ENCODE results near the gene PANK2.
"Not testable (repeated sequence)": the region's sequence is repeated elsewhere in the genome, so short reads cannot be mapped to it uniquely, and the experiment has no call there.

Gene PANK2

DNA sequence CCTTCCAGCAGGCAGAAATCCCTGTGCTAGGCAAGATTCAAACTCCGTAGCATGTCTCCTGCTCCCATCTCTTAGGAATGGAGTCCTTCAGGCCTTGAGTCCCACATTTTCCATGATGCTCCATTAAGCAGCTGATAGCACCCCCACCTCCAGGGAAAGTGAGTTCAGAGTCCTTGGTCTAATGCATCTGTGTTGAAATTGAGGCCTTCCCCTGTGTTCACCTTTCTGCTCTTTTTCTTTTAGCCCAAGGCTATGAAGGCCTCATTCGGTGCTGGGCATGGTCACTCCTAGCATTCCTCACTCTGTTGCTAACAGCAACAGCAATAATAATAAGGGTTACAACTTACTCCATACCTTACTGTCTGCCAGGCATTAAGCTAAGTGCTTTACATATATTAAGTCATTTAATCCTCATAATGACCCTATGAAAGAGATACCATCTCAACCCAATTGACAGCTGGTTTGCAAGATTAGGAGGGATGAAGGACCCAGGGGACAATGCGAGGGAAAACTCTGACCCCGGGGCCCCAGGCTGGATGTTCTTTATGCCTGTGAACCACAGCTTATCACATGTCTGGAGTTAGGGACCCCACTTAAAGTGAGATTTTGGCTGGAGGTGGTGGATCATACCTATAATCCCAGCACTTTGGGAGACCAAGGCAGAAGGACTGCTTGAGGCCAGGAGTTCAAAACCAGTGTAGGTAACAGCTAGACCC, 17.5 kb upstream of the PANK2 start:
- no peak for DNase-seq

DNA sequence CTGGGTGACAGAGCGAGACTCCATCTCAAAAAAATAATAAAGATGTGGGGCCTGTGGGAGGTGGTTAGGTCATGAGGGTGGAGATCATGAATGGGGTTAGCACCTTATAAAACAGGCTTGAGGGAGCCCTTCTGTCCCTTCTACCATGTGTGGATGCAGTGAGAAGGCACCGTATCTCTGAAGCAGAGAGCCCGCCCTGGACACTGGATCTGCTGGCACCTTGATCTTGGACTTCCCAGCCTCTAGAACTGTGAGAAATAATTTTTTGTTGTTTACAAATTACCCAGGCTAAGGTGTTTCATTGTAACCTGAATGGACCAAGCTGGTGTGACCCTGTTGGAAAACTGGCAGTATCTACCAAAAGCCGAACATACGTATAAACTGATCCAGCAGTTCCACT, 15.7 kb upstream of the PANK2 start:
- DNase-seq = no peak

DNA sequence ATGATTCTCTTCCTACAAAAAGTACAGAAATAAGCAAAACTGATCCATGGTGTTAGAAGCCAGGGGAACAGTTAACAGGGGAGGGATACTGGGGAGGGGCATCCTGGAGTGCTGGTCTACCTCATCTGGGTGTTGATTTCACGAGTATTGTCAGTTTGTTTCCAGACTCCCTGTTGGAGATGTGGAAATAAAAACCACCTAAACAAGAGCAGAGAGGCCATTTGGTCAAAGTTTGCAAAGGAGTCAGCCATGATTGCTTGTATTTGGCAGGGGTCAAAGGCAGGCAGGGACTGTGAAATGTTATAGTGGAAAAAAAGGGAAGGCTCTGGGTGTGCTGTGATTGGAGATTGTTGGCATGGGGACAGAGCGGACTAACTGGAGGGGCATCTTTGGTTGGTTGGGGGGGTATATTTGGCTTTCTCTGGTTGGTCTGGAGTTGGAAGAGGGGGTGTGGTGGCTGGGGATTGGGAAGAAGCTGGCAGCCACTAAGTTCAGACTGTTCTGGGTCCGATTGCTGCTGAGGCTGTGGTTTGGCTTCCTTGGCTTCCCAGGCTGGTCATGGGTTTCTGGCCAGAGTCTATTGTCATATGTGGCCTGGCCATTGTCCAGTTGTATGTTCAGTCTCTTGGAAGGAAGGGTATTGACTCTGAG, 14.9 kb upstream of the PANK2 start:
- peak; percentile 62 for DNase-seq

DNA sequence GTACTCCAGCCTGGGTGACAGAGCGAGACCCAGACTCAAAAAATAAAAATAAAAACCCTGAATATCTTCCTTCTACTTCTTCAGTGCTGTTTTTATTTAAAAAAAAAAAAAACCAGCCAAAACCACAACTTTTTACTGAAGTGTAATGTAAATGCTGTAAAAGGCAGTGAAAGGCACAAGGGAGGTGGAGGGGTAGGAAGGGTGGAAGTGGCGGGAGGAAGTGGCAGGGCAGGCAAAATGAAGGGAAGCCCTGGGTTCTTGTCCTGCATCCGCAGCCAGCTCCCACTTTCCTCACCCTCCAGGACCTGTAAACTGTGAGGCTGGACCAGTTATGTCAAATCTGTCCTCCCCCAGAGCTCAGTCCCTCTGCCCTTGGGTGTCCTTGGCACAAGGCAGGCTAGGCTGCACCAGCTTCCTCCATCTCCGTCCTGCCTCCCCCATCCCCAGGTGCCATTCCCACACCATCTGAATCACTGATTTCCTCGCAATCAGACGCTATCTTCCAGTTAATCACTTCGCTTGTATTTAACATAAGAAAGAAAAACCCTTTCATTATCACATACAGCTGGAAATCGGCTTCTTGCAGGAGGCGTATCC, 13.7 kb upstream of the PANK2 start:
- no peak for DNase-seq

DNA sequence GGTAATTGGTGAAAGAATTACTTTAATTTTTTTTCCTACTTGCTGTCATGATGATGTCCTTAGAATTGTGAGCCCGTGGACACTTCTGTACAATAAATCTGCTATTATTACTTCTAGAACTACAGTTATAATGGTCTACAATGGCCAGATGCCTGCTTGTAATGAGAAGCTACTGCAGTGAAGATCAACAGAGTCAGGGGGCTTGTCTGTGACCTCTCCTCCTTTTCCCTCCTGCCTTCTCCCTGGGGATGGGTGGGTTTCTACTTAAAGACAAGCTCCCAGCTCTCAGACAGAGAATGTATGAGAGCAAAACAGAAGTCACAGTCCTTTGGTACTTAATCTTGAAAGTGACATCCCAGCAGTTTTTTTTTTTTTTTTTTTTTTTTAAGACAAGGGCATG, 13.2 kb upstream of the PANK2 start:
- DNase-seq = no peak

DNA sequence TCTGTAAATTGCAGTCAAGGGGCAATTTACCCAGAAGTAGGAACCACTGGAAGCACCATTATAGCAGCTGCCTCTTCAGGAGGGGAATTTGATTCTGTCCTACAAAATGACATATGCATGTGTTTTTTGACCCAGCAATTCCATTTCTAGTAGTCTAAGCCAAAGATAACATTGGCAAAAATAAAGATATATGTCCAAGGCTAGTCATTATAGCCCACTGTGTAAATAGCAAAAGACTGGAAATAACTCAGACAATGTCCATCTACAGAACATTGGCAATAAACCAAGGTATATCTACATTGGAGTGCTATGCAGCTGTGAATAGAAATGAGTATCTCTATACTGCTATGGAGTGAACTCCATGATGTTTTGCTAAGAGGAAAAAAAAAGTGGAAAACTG, 12.5 kb upstream of the PANK2 start:
- DNase-seq = no peak

DNA sequence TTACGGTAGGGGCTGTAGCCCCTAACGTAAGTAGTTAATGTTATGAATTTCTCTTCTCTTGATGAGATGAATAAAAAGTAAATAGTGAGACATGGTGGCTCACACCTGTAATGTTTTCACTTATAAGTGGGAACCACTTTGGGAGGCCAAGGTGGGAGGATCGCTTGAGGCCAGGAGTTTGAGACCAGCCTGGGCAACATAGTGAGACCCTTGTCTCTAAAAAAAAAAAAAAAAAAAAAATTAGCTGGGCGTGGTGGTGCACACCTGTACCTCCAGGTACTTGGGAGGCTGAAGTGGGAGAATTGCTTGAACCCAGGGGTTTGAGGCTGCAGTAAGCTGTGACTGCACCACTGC, 10.3 kb upstream of the PANK2 start:
- DNase-seq = not testable (repeated sequence)

DNA sequence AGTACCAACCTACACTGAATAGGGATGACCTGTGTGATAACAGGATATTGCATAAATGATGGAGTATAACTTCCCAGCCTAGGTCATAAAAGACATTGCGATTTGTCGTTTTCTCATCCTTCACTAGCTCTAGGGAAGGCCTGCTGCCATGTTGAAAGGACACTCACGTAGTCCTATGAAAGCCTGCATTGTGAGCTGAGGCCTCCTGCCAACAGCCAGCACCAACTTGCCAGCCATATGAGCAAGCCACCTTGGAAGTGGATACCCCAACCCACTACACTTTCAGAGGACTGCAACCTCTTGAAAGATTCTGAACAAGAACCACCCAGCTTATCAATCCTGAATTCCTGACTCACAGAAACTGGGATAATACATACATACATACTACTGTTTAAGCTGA, 3.5 kb upstream of the PANK2 start:
- DNase-seq = no peak

DNA sequence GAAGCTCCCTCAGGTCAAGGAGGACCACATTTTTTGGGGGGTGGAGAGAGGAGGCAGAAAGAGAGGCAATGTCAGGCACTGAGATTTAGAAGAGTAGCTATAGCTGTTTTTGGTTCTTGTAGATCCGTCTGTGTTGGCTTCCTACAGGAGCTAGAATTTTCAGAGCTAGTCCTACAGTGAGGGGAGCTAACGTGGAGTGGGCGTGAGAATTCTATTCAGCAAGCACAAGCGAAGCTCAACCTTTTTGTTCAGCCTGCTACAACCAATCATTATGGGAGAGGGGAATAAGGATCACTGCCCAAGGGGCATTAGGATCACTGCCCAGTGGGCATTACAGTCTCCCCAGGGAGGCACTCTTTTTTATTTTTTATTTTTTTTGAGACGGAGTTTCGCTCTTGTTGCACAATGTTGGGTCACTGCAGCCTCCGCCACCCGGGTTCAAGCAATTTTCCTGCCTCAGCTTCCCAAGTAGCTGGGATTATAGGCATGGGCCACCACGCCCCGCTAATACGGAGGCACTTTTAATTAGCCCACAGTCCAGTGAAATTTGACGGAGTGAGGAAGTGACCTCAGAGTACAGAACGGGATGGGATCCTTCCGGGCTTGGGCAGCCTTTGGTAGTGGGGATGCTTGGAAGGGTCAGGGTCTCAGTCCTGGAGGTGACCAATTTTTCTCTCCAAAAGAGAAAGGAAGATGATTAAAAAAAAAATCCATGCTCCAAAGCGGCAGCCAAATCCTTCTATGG, 1.1 kb upstream of the PANK2 start:
- peak; percentile 40 for DNase-seq

DNA sequence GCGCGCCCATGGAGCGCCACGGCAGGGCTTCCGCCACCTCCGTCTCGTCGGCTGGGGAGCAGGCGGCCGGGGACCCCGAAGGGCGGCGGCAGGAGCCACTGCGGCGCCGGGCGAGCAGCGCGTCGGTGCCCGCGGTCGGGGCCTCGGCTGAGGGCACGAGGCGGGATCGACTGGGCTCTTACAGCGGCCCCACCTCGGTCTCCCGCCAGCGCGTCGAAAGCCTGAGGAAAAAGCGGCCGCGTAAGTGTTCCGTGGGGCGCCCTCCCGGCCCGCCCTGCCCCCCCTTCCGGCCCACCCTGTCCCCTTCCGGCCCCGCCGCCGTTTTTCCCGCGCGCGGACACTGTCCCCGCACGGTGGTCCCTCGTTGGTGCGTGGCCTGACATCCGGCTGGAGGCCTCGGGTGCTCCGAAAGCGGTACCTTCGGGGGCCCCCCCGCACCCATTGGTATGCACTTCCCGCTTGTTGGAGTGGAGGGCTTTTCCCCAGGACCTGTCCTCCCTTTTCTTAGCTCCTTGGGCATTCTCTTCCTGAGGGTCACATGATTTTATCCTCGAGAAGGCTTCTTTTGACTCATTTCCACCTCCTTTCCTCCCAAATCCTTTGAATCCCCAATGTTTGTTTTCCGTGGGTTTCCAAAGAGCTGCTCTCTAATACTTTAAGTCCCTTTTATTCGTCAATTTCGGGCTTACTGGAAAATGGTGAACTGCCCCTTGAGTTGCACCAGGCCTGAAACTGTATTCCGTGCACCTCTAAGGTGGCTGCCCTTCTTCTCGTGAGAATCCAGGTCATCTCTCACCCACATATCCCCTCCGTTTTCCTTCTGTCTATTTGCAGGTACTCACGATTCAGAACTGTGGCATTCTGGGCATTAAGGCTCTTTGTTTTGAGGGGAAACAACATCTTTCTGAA, 556 bp downstream of the PANK2 start:
- DNase-seq = peak; percentile 58

DNA sequence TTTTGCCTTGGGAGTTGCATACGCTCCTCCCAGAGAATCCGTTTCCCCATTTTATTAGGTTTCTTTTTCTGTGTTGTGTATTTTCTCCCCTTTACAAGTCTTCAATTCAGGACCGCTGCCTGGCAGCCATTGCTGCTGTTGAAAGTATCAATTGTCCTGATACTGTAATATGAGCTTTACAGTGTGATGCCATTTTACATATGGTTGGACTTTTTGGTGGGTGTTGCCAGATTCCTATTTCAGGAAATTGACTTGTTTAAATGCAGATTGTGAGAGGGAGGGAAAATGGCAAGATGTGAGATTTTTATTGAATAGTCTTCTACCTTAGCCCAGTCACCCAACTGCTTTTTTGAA, 1.2 kb downstream of the PANK2 start:
- DNase-seq = no peak

DNA sequence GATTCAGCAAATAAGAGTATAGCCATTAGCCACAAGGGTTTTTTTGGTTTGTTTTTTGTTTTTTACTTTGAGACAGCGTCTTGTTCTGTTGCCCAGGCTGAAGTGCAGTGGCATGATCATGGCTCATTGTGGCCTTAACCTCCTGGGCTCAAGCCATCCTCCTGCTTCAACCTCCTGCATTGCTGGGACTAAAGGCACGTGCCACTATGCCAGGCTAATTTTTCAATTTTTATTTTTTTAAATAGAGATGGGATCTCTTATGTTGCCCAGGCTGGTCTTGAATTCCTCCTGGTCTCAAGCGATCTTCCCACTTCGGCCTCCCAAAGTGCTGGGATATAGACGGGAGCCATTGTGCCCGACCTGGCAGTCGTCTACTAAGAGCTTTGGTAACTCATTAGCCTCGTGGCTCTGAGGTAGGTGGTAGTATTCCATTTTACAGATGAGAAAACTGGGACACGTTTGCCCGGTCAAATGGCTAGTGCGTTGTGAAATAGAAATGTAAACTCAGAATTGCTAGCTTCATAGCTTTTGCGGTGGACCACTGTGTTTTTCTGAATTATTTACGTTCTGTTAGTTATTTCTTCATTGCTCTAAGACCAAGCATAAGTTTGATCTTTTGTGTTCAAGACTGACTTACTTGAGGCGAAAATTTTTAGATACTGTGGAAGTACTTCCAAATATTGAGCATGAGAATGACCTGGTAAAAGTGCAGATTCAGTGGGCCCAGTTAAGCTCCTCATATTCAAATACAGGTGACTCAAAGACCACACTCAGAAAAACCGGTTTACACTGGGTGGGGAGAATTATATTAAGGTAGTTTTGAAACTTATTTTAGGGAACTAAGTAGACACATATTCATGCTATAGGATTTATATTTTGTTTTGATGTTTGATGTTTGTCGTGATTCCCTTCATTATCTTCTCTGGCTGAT, 2.1 kb downstream of the PANK2 start:
- no peak for DNase-seq

DNA sequence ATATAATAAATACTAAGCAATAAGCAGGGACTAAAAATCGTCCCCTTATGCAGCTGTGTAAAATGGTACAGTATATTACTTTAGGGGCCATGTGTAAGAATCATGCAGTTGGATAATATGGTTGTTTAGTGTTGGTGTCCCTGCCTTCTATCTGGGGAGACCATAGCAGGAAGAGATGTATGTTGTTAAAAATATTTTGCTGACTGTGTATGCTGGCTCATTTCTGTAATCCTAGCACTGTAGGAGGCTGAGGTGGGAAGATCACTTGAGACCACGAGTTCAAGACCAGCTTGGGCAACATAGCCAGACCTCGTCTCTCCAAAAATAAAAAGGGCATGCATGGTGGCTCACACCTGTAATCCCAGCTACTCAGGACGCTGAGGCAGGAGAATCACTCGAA, 5.6 kb downstream of the PANK2 start:
- DNase-seq = no peak

DNA sequence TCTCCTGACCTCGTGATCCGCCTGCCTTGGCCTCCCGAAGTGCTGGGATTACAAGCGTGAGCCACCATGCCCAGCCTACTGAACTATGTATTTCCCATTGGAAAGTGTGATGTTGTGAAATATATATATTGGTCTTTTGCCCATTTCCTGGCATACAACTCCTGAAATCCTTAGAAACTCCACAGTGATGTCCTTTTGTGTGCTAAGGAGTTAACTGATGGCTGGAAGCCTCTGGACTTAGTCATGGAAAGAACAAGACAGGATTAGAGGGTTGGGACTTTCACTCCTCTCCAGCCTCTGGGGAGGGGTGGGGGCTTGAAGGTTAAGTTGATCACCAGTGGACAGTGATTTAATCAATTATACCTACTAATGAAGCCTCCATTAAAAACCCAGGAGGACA, 7.1 kb downstream of the PANK2 start:
- no peak for DNase-seq

DNA sequence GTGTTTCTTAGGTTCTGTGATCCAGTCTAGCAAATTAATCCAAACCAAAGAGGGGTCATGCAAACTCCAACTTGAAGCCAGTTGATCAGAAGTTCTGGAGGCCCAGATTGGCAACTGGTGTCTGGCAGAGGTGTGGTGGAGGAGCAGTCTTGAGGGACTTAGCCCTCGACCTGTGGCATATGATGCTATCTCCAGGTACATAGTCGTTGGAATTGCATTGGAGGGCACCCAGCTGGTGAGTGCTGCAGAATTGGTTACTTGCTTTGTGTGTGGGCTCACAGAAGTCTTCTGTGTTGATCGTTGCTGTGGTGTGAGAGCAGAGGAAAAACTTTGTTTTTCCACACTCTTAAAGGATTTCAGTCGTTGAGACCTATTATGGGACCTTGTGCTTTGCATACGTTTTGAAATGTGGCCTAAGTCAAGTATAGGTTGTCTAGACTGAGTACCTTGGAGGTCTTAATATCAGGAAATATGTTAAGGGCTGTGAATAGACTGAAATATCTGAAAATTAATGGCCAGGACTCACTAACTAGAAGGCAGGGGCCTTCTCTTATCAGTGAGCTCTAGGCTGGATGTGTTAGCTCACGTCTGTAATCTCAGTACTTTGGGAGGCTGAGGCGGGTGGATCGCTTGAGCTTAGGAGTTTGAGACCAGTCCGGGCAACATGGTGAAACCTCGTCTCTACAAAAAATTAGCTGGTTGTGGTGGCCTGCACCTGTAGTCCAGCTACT, 7.8 kb downstream of the PANK2 start:
- DNase-seq = no peak

DNA sequence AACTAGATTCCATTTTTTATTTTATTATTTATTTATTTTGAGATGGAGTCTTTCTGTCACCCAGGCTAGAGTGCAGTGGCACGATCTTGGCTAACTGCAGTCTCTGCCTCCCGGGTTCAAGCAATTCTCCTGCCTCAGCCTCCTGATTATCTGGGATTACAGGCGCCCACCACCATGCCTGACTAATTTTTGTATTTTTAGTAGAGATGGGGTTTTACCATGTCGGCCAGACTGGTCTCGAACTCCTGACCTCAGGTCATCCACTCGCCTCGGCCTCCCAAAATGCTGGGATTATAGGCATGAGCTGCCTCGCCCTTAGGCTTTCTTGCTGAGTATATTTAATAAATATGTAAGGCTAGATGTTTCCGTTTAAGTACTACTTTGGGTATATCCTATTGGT, 9.0 kb downstream of the PANK2 start:
- not testable (repeated sequence) for DNase-seq

DNA sequence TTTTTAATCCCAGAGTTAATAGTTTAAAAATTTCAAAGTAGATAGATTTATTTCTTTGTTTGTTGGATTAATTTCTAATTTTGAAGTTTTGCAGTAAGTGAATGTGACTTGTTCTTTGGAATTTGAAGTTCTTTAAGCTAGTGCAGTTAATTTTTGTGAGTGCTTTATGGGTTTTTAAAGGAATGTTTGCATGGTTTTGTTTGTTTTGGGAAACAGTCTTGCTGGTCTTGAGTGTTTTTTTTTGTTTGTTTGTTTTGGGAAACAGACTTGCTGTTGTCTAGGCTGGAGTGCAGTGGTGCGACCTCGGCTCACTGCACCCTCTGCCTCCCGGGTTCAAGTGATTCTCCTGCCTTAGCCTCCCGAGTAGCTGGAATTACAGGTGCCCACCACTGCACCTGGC, 9.5 kb downstream of the PANK2 start:
- no peak for DNase-seq

DNA sequence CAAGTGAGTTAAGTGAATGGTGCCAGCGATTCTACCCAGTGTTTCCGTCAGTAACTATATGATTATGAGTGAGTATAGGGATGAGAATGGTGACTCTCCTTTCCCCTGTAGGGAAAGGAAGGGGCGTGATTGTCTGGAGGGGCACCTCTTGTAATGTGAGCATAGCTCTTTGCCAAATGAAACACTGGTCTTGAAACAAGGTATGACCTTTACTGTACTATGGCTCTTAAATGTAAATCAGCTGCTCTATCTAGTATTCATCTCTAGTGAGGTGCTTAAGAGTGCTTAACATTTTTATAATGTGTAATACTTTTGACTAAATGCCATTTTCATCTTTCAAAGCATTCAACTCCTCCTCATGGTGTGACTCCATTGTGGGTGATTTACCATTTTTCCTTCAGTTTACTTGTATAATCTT, 11.0 kb downstream of the PANK2 start:
- DNase-seq = no peak

DNA sequence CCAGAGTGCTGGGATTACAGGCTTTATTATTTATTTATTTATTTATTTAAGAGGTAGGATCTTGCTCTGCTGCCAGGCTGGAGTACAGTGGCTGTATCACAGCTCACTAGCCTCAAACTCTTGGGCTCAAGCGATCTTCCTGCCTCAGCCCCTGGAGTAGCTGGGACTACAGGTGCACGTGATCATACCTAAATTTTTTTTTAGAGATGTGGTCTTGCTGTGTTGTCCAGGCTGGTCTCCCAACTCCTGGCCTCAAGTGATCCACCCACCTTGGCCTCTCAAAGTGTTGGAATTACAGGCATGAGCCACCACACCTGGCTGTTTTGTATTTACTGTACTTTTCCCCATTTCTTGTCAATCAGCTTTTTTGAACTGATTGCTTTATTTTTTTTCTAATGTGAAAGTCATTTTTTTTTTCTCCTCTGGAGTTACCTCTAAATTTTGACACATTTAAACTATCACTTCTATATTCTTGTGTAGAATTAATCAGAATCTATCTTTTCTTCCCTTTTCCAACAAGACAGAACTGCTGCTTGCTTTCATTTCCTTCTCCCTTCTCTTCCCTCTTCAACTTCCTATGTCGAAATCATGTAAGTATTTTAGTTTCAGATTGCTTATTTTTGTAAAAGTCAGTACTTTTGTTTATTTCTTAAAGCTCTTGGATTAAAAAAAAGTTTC, 12.0 kb downstream of the PANK2 start:
- no peak for DNase-seq

DNA sequence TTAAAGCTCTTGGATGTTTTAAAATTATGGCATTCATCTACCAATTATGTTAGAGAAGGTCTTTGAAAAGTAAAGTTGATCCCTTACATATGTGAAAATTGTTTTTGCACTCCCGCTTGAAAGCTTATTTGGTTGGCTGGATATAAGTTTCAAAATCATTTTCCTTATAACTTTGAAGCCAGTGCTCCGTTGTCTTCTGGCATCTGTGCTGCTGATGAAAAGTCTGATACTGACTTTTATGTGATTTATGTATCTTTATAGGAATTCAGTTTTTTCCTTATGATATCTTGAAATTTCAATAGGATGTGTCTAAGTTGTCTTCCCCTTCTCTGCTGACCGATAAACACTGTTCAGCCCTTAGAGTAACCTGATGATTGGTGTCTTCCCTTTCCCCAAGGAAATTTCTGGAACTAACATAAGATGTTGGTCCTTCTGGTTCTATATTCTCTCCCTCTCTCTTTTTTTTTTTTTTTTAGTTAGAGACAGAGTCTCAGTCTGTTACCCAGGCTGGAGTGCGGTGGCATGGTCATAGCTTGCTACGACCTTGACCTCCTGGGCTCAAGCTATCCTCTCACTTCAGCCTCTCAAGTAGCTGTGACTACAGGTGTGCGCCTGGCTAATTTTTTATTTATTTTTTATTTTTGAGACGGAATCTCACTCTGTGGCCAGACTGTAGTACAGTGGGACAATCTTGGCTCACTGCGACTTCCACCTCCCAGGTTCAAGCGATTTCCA, 12.7 kb downstream of the PANK2 start:
- no peak for DNase-seq
